ENCODE data around the gene MFAP4.

- no peak for TF ChIP-seq CTCF (IDR thresholded peaks at IDR 0.05)
- no peak for TF ChIP-seq POLR2AphosphoS5 (IDR thresholded peaks at IDR 0.05; ENCODE audit: insufficient read depth in 1 of 2, low read depth in 1 of 2)
Measured at GRCh38 chr17:19413761-19414160, 26.8 kb upstream of the MFAP4 start.

Measured in vagina (tissue), 2 donors.